Sigmoid colon (tissue), 7 donors: ENCODE measurements around the gene ANKRD1. TPM values are rescaled to one million over a fixed set of nuclear protein-coding genes. Genes with fewer than 3 reads are reported as not detected.

ENCODE experiments used
- DNase-seq: peaks from one replicate; pipeline ENCODE4 v3.0.0-alpha.2; 2019
- H3K27ac ChIP-seq, 4 donors: fragments of 200-600 bp; sonication (generic); one replicate each; pipeline ENCODE4 v1.5.1; 2016 to 2019; ENCODE audit warnings: mild to moderate bottlenecking in 1 of 4
- H3K27me3 ChIP-seq, 3 donors: fragments of 200-600 bp; sonication (generic); one replicate each; pipeline ENCODE4 v1.5.1; 2019; ENCODE audit warnings: mild to moderate bottlenecking in 1 of 3
- H3K36me3 ChIP-seq, 4 donors: fragments of 200-600 bp; sonication (generic); one replicate each; pipeline ENCODE4 v1.5.1; 2016 to 2019
- H3K4me1 ChIP-seq, 4 donors: fragments of 200-600 bp; sonication (generic); one replicate each; pipeline ENCODE4 v1.5.1; 2017 to 2019
- H3K4me3 ChIP-seq, 4 donors: fragments of 200-600 bp; sonication (generic); one replicate each; pipeline ENCODE4 v1.5.1; 2017 to 2019; ENCODE audit warnings: mild to moderate bottlenecking in 2 of 4, moderate library complexity in 1 of 4
- H3K9me3 ChIP-seq, 4 donors: fragments of 200-600 bp in 3 of 4; sonication (generic) in 3 of 4; one replicate each; pipeline versions ENCODE4 v1.5.1 to v1.6.1; 2013 to 2019
- CTCF ChIP-seq, 4 experiments: fragments of 450-650 bp in 3 of 4; fragments of 200-600 bp in 1 of 4; IDR thresholded peaks; one replicate each; pipeline ENCODE4 v1.5.1; 2016 to 2019; ENCODE audit warnings: antibody characterized with exemption in 4 of 4, mild to moderate bottlenecking in 3 of 4, moderate library complexity in 2 of 4
- EP300 ChIP-seq, 4 donors: sonication (generic); formaldehyde crosslinking; IDR thresholded peaks; one replicate each; pipeline ENCODE4 v1.6.1; 2017; ENCODE audit warnings: antibody characterized with exemption in 4 of 4
- POLR2A ChIP-seq, 2 donors: fragments of 450-650 bp; IDR thresholded peaks; one replicate each; pipeline ENCODE4 v1.6.1; 2016; ENCODE audit warnings: antibody characterized with exemption in 2 of 2, mild to moderate bottlenecking in 2 of 2, moderate library complexity in 2 of 2
- POLR2AphosphoS5 ChIP-seq, 4 donors: sonication (generic); formaldehyde crosslinking; IDR thresholded peaks; one replicate each; pipeline ENCODE4 v1.6.1; 2017; ENCODE audit warnings: antibody characterized with exemption in 4 of 4
- WGBS, 2 donors: extraction: QIAGEN DNeasy Blood & Tissue Kit; methylation state at CpG; one replicate each; pipeline ENCODE4 v1.1.7; 2013; 5-methylcytosine and 5-hydroxymethylcytosine counted together
- intact Hi-C: fragments of 100-400 bp; cut with DNase I; formaldehyde crosslinking; loops from one replicate; pipeline ENCODE4 v1.15.1; 2023
- polyA plus RNA-seq, 3 donors: library from polyadenylated mRNA; stranded (reverse); fragments of 200-250 nt; gene quantifications; one replicate each; pipeline ENCODE4 v1.2.3, GENCODE V29; 2013
- total RNA-seq, 4 donors: library from RNA; depleted of rRNA; stranded (reverse); fragments of >200 nt; gene quantifications; one replicate each; pipeline ENCODE4 v1.1.0, GENCODE V29; 2016
- donor health status: healthy with polysubstance abuse.
- donor health status: Bipolar disorder and iron deficiency.
- donor health status: healthy.

Gene ANKRD1
- total and polyA plus RNA-seq, 7 donors = 2.4 to 8.4 (median 2.5) TPM; not detected in 4

GRCh38 chr10:90893190-90893589 lies 27.7 kb downstream of the ANKRD1 start:
- 99% methylated on average over 3 of the region's 3 CpGs for WGBS, 2 donors
- no peak for DNase-seq
- no peak overlapping the region for H3K27ac ChIP-seq
- H3K4me1 ChIP-seq = no peaks in the 10 kb centered on the region
- no peaks in the 10 kb centered on the region for H3K9me3 ChIP-seq
- H3K4me3 ChIP-seq = no peak overlapping the region
- intact Hi-C loops = no loop called here
- no peaks in the 10 kb centered on the region for H3K27me3 ChIP-seq
- H3K36me3 ChIP-seq = peaks cover 0 to 93% (median 13%) of the 10 kb centered on the region in 4 donors
- TF ChIP-seq EP300 (IDR thresholded peaks at IDR 0.05) (no peak), CTCF (IDR thresholded peaks at IDR 0.05) (no peak), POLR2A (IDR thresholded peaks at IDR 0.05) (no peak), POLR2AphosphoS5 (IDR thresholded peaks at IDR 0.05) (no peak)

GRCh38 chr10:90890347-90890746 lies 30.5 kb downstream of the ANKRD1 start:
- Histone ChIP-seq H3K4me1 (peaks cover 0 to 3% (median 0%) of the 10 kb centered on the region in 4 donors), H3K9me3 (no peaks in the 10 kb centered on the region), H3K36me3 (peaks cover 0 to 97% (median 29%) of the 10 kb centered on the region in 4 donors), H3K27ac (no peak overlapping the region), H3K4me3 (no peak overlapping the region), H3K27me3 (no peaks in the 10 kb centered on the region)
- TF ChIP-seq POLR2AphosphoS5 (IDR thresholded peaks at IDR 0.05) (no peak), CTCF (IDR thresholded peaks at IDR 0.05) (no peak), POLR2A (IDR thresholded peaks at IDR 0.05) (no peak)
- 83 to 84% methylated on average over 2 of the region's 2 CpGs for WGBS, 2 donors
- intact Hi-C loops = no loop called here
- no peak for DNase-seq

GRCh38 chr10:90889636-90890035 lies 31.3 kb downstream of the ANKRD1 start:
- H3K36me3 ChIP-seq = peaks cover 0 to 97% (median 28%) of the 10 kb centered on the region in 4 donors
- H3K4me3 ChIP-seq = no peak overlapping the region
- no peak for DNase-seq
- no peaks in the 10 kb centered on the region for H3K9me3 ChIP-seq
- 90 to 99% methylated on average over 1 of the region's 1 CpG for WGBS, 2 donors
- no peak overlapping the region for H3K27ac ChIP-seq
- no peaks in the 10 kb centered on the region for H3K27me3 ChIP-seq
- intact Hi-C loops = no loop called here
- peaks cover 0 to 10% (median 5%) of the 10 kb centered on the region in 4 donors for H3K4me1 ChIP-seq
- no peak for TF ChIP-seq POLR2AphosphoS5 (IDR thresholded peaks at IDR 0.05)
- TF ChIP-seq POLR2A (IDR thresholded peaks at IDR 0.05) = no peak
- TF ChIP-seq EP300 (IDR thresholded peaks at IDR 0.05) = no peak
- TF ChIP-seq CTCF (IDR thresholded peaks at IDR 0.05) = no peak

- Histone ChIP-seq H3K27me3 (no peaks in the 10 kb centered on the region), H3K36me3 (peaks cover 0 to 87% (median 26%) of the 10 kb centered on the region in 4 donors)
- intact Hi-C loops = no loop called here
Measured at GRCh38 chr10:90888387-90888786, 32.5 kb downstream of the ANKRD1 start.

More at GRCh38 chr10:90888387-90888786, 32.5 kb downstream of the ANKRD1 start:
- Histone ChIP-seq H3K4me3 (no peak overlapping the region), H3K27ac (no peak overlapping the region), H3K9me3 (no peaks in the 10 kb centered on the region), H3K4me1 (peaks cover 0 to 11% (median 9%) of the 10 kb centered on the region in 4 donors)
- no peak for DNase-seq
- TF ChIP-seq POLR2A (IDR thresholded peaks at IDR 0.05) (no peak), EP300 (IDR thresholded peaks at IDR 0.05) (no peak), CTCF (IDR thresholded peaks at IDR 0.05) (no peak), POLR2AphosphoS5 (IDR thresholded peaks at IDR 0.05) (no peak)
- 96% methylated on average over 6 of the region's 6 CpGs for WGBS, 2 donors
